Epithelial cell of prostate (primary cell): ENCODE results near the gene SIGLEC1.

Source experiments
- DNase-seq: peaks from one replicate; pipeline ENCODE4 v3.0.0-alpha.2; 2011; ENCODE audit warnings: low read depth, low spot score
- H3K27ac ChIP-seq: fragments of 450-650 bp; 2 replicates; pipeline ENCODE4 v1.5.1; 2017; ENCODE audit warnings: mild to moderate bottlenecking

The SIGLEC1 gene

DNA sequence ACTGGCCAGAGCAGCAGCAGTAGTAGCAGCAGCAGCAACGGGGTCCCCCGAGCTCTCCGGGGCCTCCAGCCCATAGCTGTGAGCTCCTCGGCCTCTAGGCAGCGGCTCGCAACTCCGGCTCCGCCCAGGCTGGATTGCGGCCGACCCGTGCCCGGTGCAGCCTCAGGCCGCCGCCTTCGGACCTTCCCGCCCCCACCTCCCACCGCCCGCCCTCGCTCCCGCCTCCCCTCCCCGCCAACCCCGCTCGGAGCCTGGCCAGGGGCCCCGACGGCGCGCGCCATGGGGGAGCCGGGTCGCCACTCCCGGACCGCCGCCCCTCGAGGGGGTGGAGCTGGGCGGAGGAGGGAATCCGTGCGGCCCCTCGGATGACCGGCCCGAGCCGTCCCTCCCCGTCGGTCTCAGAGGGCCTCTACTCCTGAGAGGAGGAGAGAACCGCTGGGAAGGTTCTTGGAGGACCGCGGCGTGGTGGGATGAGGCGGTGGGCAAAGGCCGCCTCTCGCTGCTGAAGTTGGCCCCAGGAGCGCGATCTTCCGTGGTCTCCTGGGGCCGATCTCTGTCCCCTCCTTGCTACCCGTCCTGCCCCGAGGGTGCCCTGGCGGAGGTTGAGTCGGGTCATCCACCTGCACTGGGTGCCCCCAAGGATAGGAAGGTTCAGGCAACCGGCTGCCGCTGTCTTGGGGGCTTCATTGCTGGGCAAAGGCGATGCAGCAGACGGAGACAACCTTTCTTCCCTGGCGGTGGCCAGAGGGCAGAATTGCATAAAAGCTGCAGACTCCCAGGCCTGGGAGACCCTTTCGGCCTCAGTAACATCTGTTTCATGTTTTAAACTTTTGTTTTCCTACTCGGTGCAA lies 30.2 kb downstream of the SIGLEC1 start, which contains the start of gene ADAM33:
ADAM33 (minus strand) TSS at position 80 of the 851 bp plus-strand sequence; CDS start at position 74, 6 bp downstream.
- H3K27ac ChIP-seq = no peak within 1 kb of the TSS
- no peak for DNase-seq

DNA sequence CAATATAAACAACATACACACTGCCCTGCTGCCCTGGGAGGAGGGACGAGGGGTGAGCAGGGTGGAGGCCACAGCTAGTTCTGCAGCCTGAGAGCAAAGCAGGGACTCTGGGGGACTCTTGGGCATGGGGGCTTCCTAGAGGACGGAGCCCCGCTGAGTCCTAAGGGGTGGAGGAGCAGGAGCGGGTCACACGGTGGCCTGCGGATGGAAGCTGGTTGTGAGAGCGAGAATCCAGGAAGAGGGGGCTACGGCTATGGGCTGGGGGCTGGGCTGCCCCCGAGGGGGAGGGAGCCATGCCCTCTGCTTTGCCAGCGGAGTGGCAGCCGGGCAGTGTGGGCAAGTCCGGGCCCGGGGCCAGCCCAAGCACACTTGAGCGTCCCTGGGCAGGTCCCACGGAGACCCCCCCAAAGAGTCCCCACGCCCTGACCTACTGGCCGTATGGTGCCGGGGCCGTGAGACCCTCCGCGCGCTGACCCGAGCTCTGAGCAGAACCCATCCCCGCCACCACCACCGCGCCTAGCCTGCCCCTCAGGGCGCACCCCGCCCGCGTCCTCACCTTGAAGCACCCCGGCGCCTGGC lies 31.0 kb downstream of the SIGLEC1 start:
- DNase-seq = no peak
- H3K27ac ChIP-seq = no peak overlapping the region

DNA sequence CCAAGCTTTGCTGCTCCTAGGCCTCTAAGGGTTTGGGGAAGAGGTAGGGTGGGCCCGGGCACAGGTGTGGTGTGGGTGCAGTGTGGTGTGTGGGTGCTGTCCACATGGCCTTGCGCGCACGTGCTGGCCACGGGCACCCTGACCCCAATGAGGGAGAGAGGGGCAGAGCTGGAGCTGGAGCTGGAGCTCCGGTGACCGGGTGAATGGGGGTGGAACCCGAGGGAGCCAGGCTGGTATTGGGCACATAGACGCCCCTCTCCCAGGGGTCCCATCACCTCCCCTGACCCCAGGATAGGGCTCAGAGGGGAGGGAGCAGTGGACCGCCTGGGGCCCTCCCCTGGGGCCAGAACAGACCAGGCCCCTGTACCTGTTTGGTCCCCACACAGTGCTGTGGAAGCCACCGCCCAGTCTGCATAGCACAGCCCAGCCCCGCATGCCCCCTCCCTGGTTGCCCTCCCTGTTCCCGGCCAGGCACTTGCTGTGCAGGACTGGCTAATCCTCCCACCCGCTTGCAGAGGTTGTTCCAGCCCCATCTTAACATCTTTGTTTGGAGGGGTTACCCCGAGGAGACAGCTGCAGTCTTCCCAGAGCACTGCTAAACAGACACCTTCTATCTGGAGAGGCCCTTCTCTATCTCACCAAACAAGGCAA lies 31.6 kb downstream of the SIGLEC1 start:
- H3K27ac ChIP-seq = no peak overlapping the region
- no peak for DNase-seq

GRCh38 chr20:3679749-3680700 lies 32.4 kb downstream of the SIGLEC1 start:
- no peak overlapping the region for H3K27ac ChIP-seq
- no peak for DNase-seq

DNA sequence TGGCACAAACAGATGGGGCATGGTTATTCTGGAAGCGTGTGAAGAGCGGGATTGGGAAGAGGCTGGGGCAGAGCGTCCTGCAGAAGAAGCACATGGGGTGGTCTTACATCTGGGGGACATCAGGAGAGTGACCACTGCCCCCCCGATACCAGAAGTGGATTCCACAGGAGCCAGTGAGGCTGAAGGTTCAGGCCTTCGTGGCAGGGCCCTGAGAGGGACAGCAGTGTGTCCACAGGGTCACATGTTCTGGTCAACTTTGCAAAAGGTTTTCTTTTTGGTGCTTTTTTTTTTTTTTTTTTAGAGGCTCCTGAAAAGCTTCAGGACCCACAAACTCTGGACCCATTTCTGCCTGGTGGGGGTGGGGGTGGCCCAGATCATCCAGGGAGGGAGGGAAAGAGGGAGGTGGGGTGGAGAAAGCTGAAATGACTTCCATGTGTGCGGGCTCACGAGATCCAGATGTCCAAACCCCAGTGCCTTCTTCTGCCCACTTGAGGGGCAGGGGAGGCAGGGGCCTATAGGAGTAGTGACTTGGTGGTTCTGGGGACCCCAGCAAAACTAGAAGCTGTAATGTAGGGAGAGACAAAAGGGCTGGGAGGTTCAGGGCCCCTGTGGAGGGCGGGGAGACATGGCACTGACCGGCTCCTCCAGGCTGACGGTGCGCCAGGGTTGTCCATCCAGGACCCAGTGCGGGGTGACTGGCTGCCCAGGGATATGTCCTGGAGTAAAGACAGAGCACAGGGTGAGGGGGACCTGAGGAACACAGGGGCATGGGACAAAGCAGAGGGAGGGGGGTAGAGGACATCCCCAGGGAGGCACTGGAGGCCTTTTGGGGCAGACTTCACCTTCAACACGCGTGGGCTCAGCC lies 33.3 kb downstream of the SIGLEC1 start:
- no peak for DNase-seq
- no peak overlapping the region for H3K27ac ChIP-seq

DNA sequence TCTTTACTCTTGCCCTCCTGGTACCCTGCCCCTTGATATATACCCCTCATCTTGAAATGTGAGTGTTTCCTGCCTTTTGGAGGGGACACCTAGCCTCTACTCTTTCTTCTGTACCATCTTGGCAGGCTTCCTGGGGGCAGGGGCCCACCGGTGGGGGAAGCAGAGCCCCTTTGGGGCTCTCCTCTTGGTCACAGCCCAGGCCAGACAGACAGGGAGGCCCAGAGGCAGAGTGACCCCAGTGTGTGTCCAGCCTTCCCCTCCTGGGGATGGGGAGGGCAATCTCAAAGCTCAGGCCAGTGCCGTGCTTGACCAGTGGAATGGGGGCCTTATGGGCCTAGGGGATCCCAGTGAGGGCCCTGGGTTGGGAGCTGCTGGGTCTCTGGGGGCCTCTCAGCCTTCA lies 34.2 kb downstream of the SIGLEC1 start:
- DNase-seq = no peak
- no peak overlapping the region for H3K27ac ChIP-seq

GRCh38 chr20:3677733-3678132 lies 34.7 kb downstream of the SIGLEC1 start:
- H3K27ac ChIP-seq = no peak overlapping the region
- no peak for DNase-seq

GRCh38 chr20:3674995-3675900 lies 37.2 kb downstream of the SIGLEC1 start:
- no peak for DNase-seq
- no peak overlapping the region for H3K27ac ChIP-seq

- no peak overlapping the region for H3K27ac ChIP-seq
Measured at GRCh38 chr20:3674447-3674846, 38.0 kb downstream of the SIGLEC1 start.

GRCh38 chr20:3673221-3674070 lies 39.0 kb downstream of the SIGLEC1 start:
- DNase-seq = no peak
- H3K27ac ChIP-seq = no peak overlapping the region

More at GRCh38 chr20:3674447-3674846, 38.0 kb downstream of the SIGLEC1 start:
- no peak for DNase-seq

DNA sequence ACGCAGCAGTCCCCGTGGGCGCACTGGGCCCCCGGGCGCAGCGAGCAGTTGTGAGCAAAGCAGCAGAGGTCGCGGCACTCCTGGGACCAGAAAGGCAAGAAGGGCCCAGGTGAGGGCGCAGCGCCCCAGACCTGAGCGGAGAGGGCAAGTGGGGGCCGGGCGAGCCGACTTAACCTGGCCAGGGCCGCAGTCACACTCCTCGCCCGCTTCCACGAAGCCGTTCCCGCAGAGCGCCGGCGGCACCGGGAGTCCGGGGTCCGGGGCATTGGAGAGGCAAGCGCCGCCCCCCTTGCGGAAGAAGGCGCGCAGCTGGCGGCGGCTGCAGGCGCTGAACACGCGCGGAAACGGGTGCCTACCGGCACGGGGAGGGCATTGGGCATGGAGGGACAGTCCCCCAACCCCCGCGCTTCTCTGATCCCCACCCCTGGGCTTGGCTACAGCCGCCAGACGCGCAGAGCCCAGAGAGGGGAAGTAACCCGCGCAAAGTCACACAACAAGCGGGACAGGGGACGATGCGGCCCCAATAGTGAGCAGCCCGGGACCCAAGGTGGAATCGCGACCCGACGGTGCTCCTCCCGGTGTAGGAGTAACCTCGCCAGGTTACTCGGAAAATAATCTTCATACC lies 39.7 kb downstream of the SIGLEC1 start:
- DNase-seq = no peak
- H3K27ac ChIP-seq = no peak overlapping the region

- DNase-seq = no peak
- no peak overlapping the region for H3K27ac ChIP-seq
Measured at GRCh38 chr20:3671986-3672546, 40.3 kb downstream of the SIGLEC1 start.

DNA sequence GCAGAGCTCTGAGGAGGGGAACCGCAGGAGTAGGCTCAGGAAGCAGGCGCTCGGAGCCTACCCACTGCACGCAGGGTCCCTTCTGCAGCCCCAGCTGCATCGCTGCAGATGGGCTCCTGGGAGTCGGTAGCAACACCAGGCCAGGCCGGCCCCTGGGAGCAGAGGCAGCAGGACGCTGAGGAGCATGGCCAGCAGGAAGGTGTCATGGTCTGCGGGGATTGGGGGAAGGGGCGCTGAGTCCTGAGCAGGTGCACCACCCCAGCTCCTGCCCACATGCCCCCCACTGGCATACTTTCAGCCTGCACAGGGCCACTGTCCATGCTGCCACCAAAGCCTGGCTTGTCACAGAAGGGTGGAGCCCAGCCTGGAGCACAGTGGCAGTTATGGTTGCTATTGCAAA lies 41.5 kb downstream of the SIGLEC1 start:
- no peak for DNase-seq
- H3K27ac ChIP-seq = no peak overlapping the region

DNA sequence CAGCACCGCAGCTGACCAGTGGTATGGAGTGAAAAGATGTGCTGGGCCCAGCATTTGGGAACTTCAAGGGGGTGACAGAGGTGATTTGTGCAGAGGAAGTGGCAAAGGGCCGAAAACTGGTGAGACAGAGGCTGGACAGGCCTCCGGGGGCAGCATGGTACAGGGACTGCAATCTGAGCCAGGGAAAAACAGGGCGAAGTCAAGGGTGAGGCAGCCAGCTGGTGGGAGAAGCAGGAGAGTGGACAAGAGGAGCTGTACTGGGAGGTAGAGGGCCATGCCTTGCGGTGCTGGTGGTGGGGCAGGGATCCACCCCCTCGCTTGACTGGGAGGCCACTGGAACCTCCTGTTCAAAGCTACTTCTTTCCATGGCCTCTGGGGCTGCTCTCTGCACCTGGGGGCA lies 41.9 kb downstream of the SIGLEC1 start:
- no peak for DNase-seq
- H3K27ac ChIP-seq = no peak overlapping the region

- no peak overlapping the region for H3K27ac ChIP-seq
- DNase-seq = no peak
Measured at GRCh38 chr20:3669710-3670367, 42.6 kb downstream of the SIGLEC1 start.

- no peak for DNase-seq
- H3K27ac ChIP-seq = no peak overlapping the region
Measured at GRCh38 chr20:3667434-3668037, 44.9 kb downstream of the SIGLEC1 start.
